Pancreas (tissue), 10 donors: ENCODE measurements around the gene TGIF2. TPM values are rescaled to one million over a fixed set of nuclear protein-coding genes. Genes with fewer than 3 reads are reported as not detected.

Experiments used
- ATAC-seq, 4 donors: fragments of 200-7000 bp; cut with Tn5 transposase; one replicate each; pipeline versions ENCODE4 v1.8.0 to v1.9.1; 2020; ENCODE audit warnings: mild to moderate bottlenecking in 4 of 4, moderate library complexity in 4 of 4
- DNase-seq, 6 donors: peaks; one replicate each; pipeline ENCODE4 v3.0.0-alpha.2; 2020
- FAIRE-seq: peaks from 2 replicates; lab custom pipeline; 2012; peaks lifted over from hg19 to GRCh38; lab: Jason Lieb, UNC
- H3K27ac ChIP-seq, 4 donors: fragments of 200-600 bp; sonication (generic); 1 replicate in 3 of 4; 2 replicates in 1 of 4; pipeline versions ENCODE4 v1.5.0 to v1.8.0; 2020
- H3K27me3 ChIP-seq, 4 donors: fragments of 200-600 bp; one replicate each; pipeline ENCODE4 v1.8.0; 2021
- H3K36me3 ChIP-seq, 3 donors: fragments of 200-600 bp; sonication (generic) in 1 of 3; one replicate each; pipeline versions ENCODE4 v1.5.0 to v1.8.0; 2020 to 2021
- H3K4me1 ChIP-seq, 3 donors: fragments of 200-600 bp; one replicate each; pipeline ENCODE4 v1.8.0; 2021
- H3K4me3 ChIP-seq, 4 donors: fragments of 200-600 bp; sonication (generic) in 2 of 4; one replicate each; pipeline versions ENCODE4 v1.5.0 to v1.8.0; 2020 to 2021
- H3K9me3 ChIP-seq, 4 donors: fragments of 200-600 bp; one replicate each; pipeline ENCODE4 v1.8.0; 2021
- CTCF ChIP-seq, 4 donors: fragments of 200-600 bp; sonication (generic) in 3 of 4; IDR thresholded peaks; one replicate each; pipeline versions ENCODE4 v1.5.0 to v1.8.0; 2021; ENCODE audit warnings: antibody characterized with exemption in 4 of 4
- WGBS, 2 donors: extraction: QIAGEN DNeasy Blood & Tissue Kit; methylation state at CpG; one replicate each; pipeline ENCODE4 v1.1.7; 2013; 5-methylcytosine and 5-hydroxymethylcytosine counted together
- intact Hi-C, 3 donors: fragments of 100-400 bp; cut with DNase I; formaldehyde crosslinking; loops; one replicate each; pipeline versions ENCODE4 v1.11.1 to v1.14.2; 2022
- polyA plus RNA-seq, 2 donors: library from polyadenylated mRNA; stranded (reverse); fragments of 200-250 nt; gene quantifications; one replicate each; pipeline ENCODE4 v1.2.3, GENCODE V29; 2013
- total RNA-seq, 6 donors: library from RNA; stranded (reverse); fragmentation: NEBNext Ultra II Directional in 4 of 6; extraction: Animal tissue kit (Norgen Biotek cat#: 25700) in 4 of 6; gene quantifications; one replicate each; pipeline versions ENCODE4 v1.2.1 to v1.2.4, GENCODE V29; 2021 to 2023
- donor health status: healthy with polysubstance abuse.
- donor health status: DM: no; HTN: no; CAD: no; lungs with moderate emphysema.
- donor health status: DM: no; HTN: no; CAD: no.
- donor health status: control.
- donor health status: control.
- donor health status: Bipolar disorder and iron deficiency.
- donor health status: DM: yes; HTN: yes; CAD: no.
- donor health status: DM: no; HTN: no; CAD: no.
- donor health status: DM: no; HTN: no; CAD: no.
- donor health status: DM: yes; HTN: yes; CAD: no.

TGIF2 gene
- total and polyA plus RNA-seq, 8 donors: 5.7 to 18.9 (median 12.8) TPM

- ATAC-seq: peak; percentile 15 to 28 (median 20)
- Histone ChIP-seq H3K27ac (peak overlapping the region; percentile 89 to 93 (median 90)), H3K4me3 (peak overlapping the region; percentile 63 to 84 (median 82)), H3K36me3 (peaks cover 0 to under 1% (median 0%) of the 10 kb centered on the region in 3 donors), H3K27me3 (no peaks in the 10 kb centered on the region), H3K9me3 (no peaks in the 10 kb centered on the region), H3K4me1 (peaks cover 6% of the 10 kb centered on the region in 3 donors)
- no peak for TF ChIP-seq CTCF (IDR thresholded peaks at IDR 0.05)
- WGBS, 2 donors: 1% methylated on average over 25 to 53 of the region's 53 CpGs
- DNase-seq: peak in 5 of 6 donors; percentile 33 to 83 (median 56)
- no peak for FAIRE-seq
- intact Hi-C loops: no loop called here
Measured at GRCh38 chr20:36573798-36574365, 485 bp downstream of the TGIF2 start.

GRCh38 chr20:36574366-36575135 is 1.2 kb downstream of the TGIF2 start:
- Histone ChIP-seq H3K27ac (peak overlapping the region; percentile 89 to 93 (median 90)), H3K4me3 (peak overlapping the region; percentile 63 to 84 (median 82)), H3K27me3 (no peaks in the 10 kb centered on the region), H3K4me1 (peaks cover 6% of the 10 kb centered on the region in 3 donors), H3K9me3 (no peaks in the 10 kb centered on the region), H3K36me3 (peaks cover 0 to 7% (median 0%) of the 10 kb centered on the region in 3 donors)
- peak; percentile 63 to 85 (median 70) for DNase-seq
- FAIRE-seq: no peak
- peak; percentile 44 to 60 (median 56) for ATAC-seq
- intact Hi-C loops: no loop called here
- WGBS, 2 donors: 1 to 2% methylated on average over 50 to 64 of the region's 69 CpGs
- TF ChIP-seq CTCF (IDR thresholded peaks at IDR 0.05): no peak

GRCh38 chr20:36576081-36576445 is 2.7 kb downstream of the TGIF2 start:
- DNase-seq (no peak), ATAC-seq (no peak), FAIRE-seq (no peak)
- intact Hi-C loops: no loop called here
- Histone ChIP-seq H3K36me3 (peaks cover 0 to 19% (median 0%) of the 10 kb centered on the region in 3 donors), H3K27ac (peak overlapping the region; percentile 89 to 93 (median 90)), H3K4me3 (peak overlapping the region in 1 of 4 donors; percentile 84), H3K27me3 (no peaks in the 10 kb centered on the region), H3K4me1 (peaks cover 6% of the 10 kb centered on the region in 3 donors), H3K9me3 (no peaks in the 10 kb centered on the region)
- TF ChIP-seq CTCF (IDR thresholded peaks at IDR 0.05): no peak
- 19 to 26% methylated on average over 1 of the region's 1 CpG for WGBS, 2 donors

- ATAC-seq (no peak), DNase-seq (no peak), FAIRE-seq (no peak)
- Histone ChIP-seq H3K27me3 (no peaks in the 10 kb centered on the region), H3K9me3 (no peaks in the 10 kb centered on the region), H3K4me3 (no peak overlapping the region), H3K4me1 (peaks cover 6% of the 10 kb centered on the region in 3 donors), H3K36me3 (peaks cover 0 to 24% (median 0%) of the 10 kb centered on the region in 3 donors), H3K27ac (no peak overlapping the region)
- TF ChIP-seq CTCF (IDR thresholded peaks at IDR 0.05): no peak
- intact Hi-C loops: no loop called here
- 97 to 99% methylated on average over 15 of the region's 15 CpGs for WGBS, 2 donors
Measured at GRCh38 chr20:36578356-36579041, 5.1 kb downstream of the TGIF2 start.
